ENCODE results near the gene DENR.
"Not testable (repeated sequence)": the region's sequence is repeated elsewhere in the genome, so short reads cannot be mapped to it uniquely, and the experiment has no call there.

The DENR gene

GRCh38 chr12:122732611-122733010, 20.0 kb upstream of the DENR start:
- no peak for DNase-seq (ENCODE audit: low spot score)
- TF ChIP-seq CTCF (IDR thresholded peaks at IDR 0.05; ENCODE audit: extremely low read depth, missing control alignments) = no peak

DNA sequence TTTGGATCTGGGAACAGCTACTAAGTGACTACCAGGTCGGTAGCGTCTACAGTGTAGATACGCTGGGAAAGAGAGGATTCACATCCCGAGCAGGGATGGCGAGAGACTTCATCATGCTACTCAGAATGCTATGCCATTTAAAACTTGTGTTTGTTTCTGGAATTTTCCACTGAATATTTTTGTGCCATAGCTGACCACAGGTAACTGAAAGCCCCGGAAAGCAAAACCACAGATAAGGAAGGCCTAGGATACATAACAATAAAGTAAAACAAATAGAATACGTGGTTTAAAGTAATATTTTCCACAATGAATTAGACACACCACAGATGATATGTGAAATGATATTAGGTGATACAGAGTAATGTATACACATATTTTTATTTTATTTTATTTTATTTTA, 14.1 kb upstream of the DENR start:
- no peak for TF ChIP-seq CTCF (IDR thresholded peaks at IDR 0.05; ENCODE audit: extremely low read depth, missing control alignments)
- DNase-seq (ENCODE audit: low spot score) = no peak

DNA sequence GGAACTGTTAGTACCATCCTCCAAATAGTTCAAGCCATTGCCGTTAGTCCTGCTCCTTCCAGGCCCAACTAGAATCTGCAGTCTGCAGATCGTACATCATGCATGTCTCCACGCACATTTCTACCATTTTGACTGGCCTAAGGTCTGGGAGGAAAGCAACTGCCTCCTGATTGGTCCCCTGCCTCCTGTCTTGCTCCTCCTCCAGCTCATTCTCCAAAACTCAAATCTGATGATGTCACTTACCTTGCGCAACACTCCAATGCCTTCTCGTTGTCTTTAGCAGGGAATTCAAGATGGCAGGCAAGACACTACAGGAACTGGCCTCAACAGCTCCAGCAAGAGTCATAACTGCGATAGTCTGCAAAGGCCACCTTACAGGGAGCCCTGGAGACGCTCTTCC, 12.3 kb upstream of the DENR start:
- no peak for TF ChIP-seq CTCF (IDR thresholded peaks at IDR 0.05; ENCODE audit: extremely low read depth, missing control alignments)
- DNase-seq (ENCODE audit: low spot score) = no peak

GRCh38 chr12:122743895-122744525, 8.6 kb upstream of the DENR start:
- no peak for TF ChIP-seq CTCF (IDR thresholded peaks at IDR 0.05; ENCODE audit: extremely low read depth, missing control alignments)
- no peak for DNase-seq (ENCODE audit: low spot score)

DNA sequence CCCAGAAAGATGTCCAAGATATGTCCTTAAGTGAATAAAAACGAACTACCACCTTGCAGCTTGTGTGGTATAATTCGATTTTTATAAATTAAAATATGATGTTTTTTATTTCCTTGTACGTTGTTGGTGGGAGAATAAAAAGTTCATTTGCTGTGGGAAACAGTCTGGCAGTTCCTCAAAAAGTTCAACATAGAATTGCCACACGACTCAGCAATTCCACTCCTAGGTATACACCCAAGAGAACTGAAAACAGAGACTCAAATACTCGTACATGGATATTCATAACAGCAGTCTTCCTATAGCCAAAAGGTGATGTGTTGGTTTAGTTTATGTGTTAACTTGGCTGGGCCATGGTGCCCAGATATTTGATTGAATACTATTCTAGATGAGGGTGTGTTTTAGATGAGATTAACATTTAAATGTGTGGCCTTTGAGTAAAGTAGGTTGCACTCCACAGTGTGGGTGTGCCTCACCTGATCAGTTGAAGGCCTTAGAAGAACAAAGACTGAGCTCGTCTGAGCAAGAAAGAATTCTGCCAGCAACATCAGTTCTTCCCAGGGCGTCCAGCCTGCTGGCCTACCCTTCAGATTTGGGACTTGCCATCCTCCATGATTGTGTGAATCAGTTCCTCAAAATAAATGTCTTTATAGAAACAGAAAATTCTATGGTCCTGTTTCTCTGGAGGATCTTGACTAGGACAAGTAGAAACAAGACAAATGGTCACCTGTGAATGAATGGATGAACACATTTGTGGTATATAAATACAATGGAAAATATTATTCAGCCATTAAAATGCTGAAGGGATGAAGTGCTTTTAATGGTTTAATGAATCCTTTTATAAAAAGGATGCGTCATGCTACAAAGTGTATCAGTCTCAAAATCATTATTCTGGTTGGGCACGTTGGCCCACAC, 5.1 kb upstream of the DENR start:
- no peak for DNase-seq (ENCODE audit: low spot score)

GRCh38 chr12:122749569-122750332, 2.9 kb upstream of the DENR start:
- no peak for TF ChIP-seq CTCF (IDR thresholded peaks at IDR 0.05; ENCODE audit: extremely low read depth, missing control alignments)
- no peak for DNase-seq (ENCODE audit: low spot score)

More for the DNA sequence above, 5.1 kb upstream of the DENR start:
- no peak for TF ChIP-seq CTCF (IDR thresholded peaks at IDR 0.05; ENCODE audit: extremely low read depth, missing control alignments)

DNA sequence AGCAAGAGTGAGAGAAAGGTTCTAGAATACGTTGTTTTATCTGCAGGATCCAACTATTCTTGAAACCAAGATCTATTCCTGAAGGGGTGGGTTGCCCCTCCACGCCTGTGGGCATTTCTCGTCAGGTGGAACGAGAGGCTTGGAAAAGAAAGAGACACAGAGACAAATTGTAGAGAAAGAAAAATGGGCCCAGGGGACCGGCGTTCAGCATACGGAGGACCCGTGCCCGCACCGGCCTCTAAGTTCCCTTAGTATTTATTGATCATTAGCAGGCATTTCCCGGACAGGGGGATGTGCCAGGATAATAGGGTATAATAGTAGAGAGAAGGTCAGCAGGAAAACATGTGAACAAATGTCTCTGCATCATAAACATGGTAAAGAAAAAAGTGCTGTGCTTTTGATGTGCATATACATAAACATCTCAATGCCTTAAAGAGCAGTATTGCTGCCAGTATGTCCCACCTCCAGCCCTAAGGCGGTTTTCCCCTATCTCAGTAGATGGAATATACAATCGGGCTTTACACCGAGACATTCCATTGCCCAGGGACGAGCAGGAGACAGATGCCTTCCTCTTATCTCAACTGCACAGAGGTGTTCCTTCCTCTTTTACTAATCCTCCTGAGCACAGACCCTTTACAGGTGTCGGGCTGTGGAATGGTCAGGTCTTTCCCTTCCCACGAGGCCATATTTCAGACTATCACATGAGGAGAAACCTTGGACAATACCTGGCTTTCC, 1.7 kb upstream of the DENR start:
- not testable (repeated sequence) for DNase-seq (ENCODE audit: low spot score)

Measured in GM20000 (cell line).